ENCODE results near the gene PHLPP1.

PHLPP1 gene

GRCh38 chr18:62875323-62875722 lies 160.0 kb downstream of the PHLPP1 start:
- Histone ChIP-seq H3K9ac (ENCODE audit: low read length in 5 of 5) (no peak overlapping the region), H3K27me3 (ENCODE audit: control insufficient read depth in 5 of 5, insufficient read depth in 4 of 5, low read length in 5 of 5) (no peaks in the 10 kb centered on the region), H3K36me3 (ENCODE audit: control insufficient read depth in 5 of 5, insufficient read depth in 5 of 5, low read length in 5 of 5) (peaks cover 0 to 2% (median 0%) of the 10 kb centered on the region in 5 donors), H3K4me3 (ENCODE audit: low read depth in 1 of 5, low read length in 5 of 5) (no peak overlapping the region), H3K27ac (ENCODE audit: low read depth, low read length) (no peak overlapping the region), H3K9me3 (ENCODE audit: control insufficient read depth in 5 of 5, low read length in 5 of 5) (no peaks in the 10 kb centered on the region), H3K4me1 (ENCODE audit: control insufficient read depth in 5 of 5, insufficient read depth in 5 of 5, low read length in 5 of 5) (peaks cover 0 to 28% (median 15%) of the 10 kb centered on the region in 5 donors)

- no peak overlapping the region for H3K4me3 ChIP-seq (ENCODE audit: low read depth in 1 of 5, low read length in 5 of 5)
- H3K36me3 ChIP-seq (ENCODE audit: control insufficient read depth in 5 of 5, insufficient read depth in 5 of 5, low read length in 5 of 5) = peaks cover 0 to 2% (median 0%) of the 10 kb centered on the region in 5 donors
- no peak overlapping the region for H3K9ac ChIP-seq (ENCODE audit: low read length in 5 of 5)
- peaks cover 0 to 23% (median 15%) of the 10 kb centered on the region in 5 donors for H3K4me1 ChIP-seq (ENCODE audit: control insufficient read depth in 5 of 5, insufficient read depth in 5 of 5, low read length in 5 of 5)
- H3K27me3 ChIP-seq (ENCODE audit: control insufficient read depth in 5 of 5, insufficient read depth in 4 of 5, low read length in 5 of 5) = no peaks in the 10 kb centered on the region
- no peak overlapping the region for H3K27ac ChIP-seq (ENCODE audit: low read depth, low read length)
- H3K9me3 ChIP-seq (ENCODE audit: control insufficient read depth in 5 of 5, low read length in 5 of 5) = no peaks in the 10 kb centered on the region
Observed at GRCh38 chr18:62876111-62876510, 160.8 kb downstream of the PHLPP1 start.

- Histone ChIP-seq H3K9ac (ENCODE audit: low read length in 5 of 5) (no peak overlapping the region), H3K4me1 (ENCODE audit: control insufficient read depth in 5 of 5, insufficient read depth in 5 of 5, low read length in 5 of 5) (peaks cover 4 to 27% (median 21%) of the 10 kb centered on the region in 5 donors), H3K27ac (ENCODE audit: low read depth, low read length) (no peak overlapping the region), H3K4me3 (ENCODE audit: low read depth in 1 of 5, low read length in 5 of 5) (no peak overlapping the region), H3K36me3 (ENCODE audit: control insufficient read depth in 5 of 5, insufficient read depth in 5 of 5, low read length in 5 of 5) (peaks cover 0 to 2% (median 0%) of the 10 kb centered on the region in 5 donors), H3K9me3 (ENCODE audit: control insufficient read depth in 5 of 5, low read length in 5 of 5) (no peaks in the 10 kb centered on the region), H3K27me3 (ENCODE audit: control insufficient read depth in 5 of 5, insufficient read depth in 4 of 5, low read length in 5 of 5) (no peaks in the 10 kb centered on the region)
Observed at GRCh38 chr18:62876828-62877227, 161.5 kb downstream of the PHLPP1 start.

GRCh38 chr18:62877411-62878221 lies 162.3 kb downstream of the PHLPP1 start:
- H3K9me3 ChIP-seq (ENCODE audit: control insufficient read depth in 5 of 5, low read length in 5 of 5) = no peaks in the 10 kb centered on the region
- H3K27me3 ChIP-seq (ENCODE audit: control insufficient read depth in 5 of 5, insufficient read depth in 4 of 5, low read length in 5 of 5) = no peaks in the 10 kb centered on the region
- peak overlapping the region in 1 of 5 donors; percentile 11 for H3K4me3 ChIP-seq (ENCODE audit: low read depth in 1 of 5, low read length in 5 of 5)
- H3K36me3 ChIP-seq (ENCODE audit: control insufficient read depth in 5 of 5, insufficient read depth in 5 of 5, low read length in 5 of 5) = peaks cover 0 to 2% (median 0%) of the 10 kb centered on the region in 5 donors
- H3K27ac ChIP-seq (ENCODE audit: low read depth, low read length) = peak overlapping the region; percentile 44
- H3K4me1 ChIP-seq (ENCODE audit: control insufficient read depth in 5 of 5, insufficient read depth in 5 of 5, low read length in 5 of 5) = peaks cover 6 to 30% (median 23%) of the 10 kb centered on the region in 5 donors
- H3K9ac ChIP-seq (ENCODE audit: low read length in 5 of 5) = no peak overlapping the region

GRCh38 chr18:62878305-62878704 lies 163.0 kb downstream of the PHLPP1 start:
- Histone ChIP-seq H3K9ac (ENCODE audit: low read length in 5 of 5) (no peak overlapping the region), H3K4me3 (ENCODE audit: low read depth in 1 of 5, low read length in 5 of 5) (peak overlapping the region in 1 of 5 donors; percentile 11), H3K27ac (ENCODE audit: low read depth, low read length) (peak overlapping the region; percentile 52)

GRCh38 chr18:62880034-62880433 lies 164.7 kb downstream of the PHLPP1 start:
- H3K9me3 ChIP-seq (ENCODE audit: control insufficient read depth in 5 of 5, low read length in 5 of 5) = no peaks in the 10 kb centered on the region
- H3K27ac ChIP-seq (ENCODE audit: low read depth, low read length) = no peak overlapping the region
- H3K4me1 ChIP-seq (ENCODE audit: control insufficient read depth in 5 of 5, insufficient read depth in 5 of 5, low read length in 5 of 5) = peaks cover 6 to 30% (median 23%) of the 10 kb centered on the region in 5 donors
- no peaks in the 10 kb centered on the region for H3K27me3 ChIP-seq (ENCODE audit: control insufficient read depth in 5 of 5, insufficient read depth in 4 of 5, low read length in 5 of 5)
- H3K36me3 ChIP-seq (ENCODE audit: control insufficient read depth in 5 of 5, insufficient read depth in 5 of 5, low read length in 5 of 5) = no peaks in the 10 kb centered on the region
- no peak overlapping the region for H3K9ac ChIP-seq (ENCODE audit: low read length in 5 of 5)
- no peak overlapping the region for H3K4me3 ChIP-seq (ENCODE audit: low read depth in 1 of 5, low read length in 5 of 5)

More at GRCh38 chr18:62878305-62878704, 163.0 kb downstream of the PHLPP1 start:
- no peaks in the 10 kb centered on the region for H3K27me3 ChIP-seq (ENCODE audit: control insufficient read depth in 5 of 5, insufficient read depth in 4 of 5, low read length in 5 of 5)
- H3K9me3 ChIP-seq (ENCODE audit: control insufficient read depth in 5 of 5, low read length in 5 of 5) = no peaks in the 10 kb centered on the region
- peaks cover 6 to 30% (median 23%) of the 10 kb centered on the region in 5 donors for H3K4me1 ChIP-seq (ENCODE audit: control insufficient read depth in 5 of 5, insufficient read depth in 5 of 5, low read length in 5 of 5)
- H3K36me3 ChIP-seq (ENCODE audit: control insufficient read depth in 5 of 5, insufficient read depth in 5 of 5, low read length in 5 of 5) = peaks cover 0 to 2% (median 0%) of the 10 kb centered on the region in 5 donors

- Histone ChIP-seq H3K9ac (ENCODE audit: low read length in 5 of 5) (no peak overlapping the region), H3K27me3 (ENCODE audit: control insufficient read depth in 5 of 5, insufficient read depth in 4 of 5, low read length in 5 of 5) (no peaks in the 10 kb centered on the region), H3K36me3 (ENCODE audit: control insufficient read depth in 5 of 5, insufficient read depth in 5 of 5, low read length in 5 of 5) (no peaks in the 10 kb centered on the region), H3K9me3 (ENCODE audit: control insufficient read depth in 5 of 5, low read length in 5 of 5) (no peaks in the 10 kb centered on the region), H3K27ac (ENCODE audit: low read depth, low read length) (no peak overlapping the region), H3K4me3 (ENCODE audit: low read depth in 1 of 5, low read length in 5 of 5) (no peak overlapping the region), H3K4me1 (ENCODE audit: control insufficient read depth in 5 of 5, insufficient read depth in 5 of 5, low read length in 5 of 5) (peaks cover 6 to 30% (median 24%) of the 10 kb centered on the region in 5 donors)
Observed at GRCh38 chr18:62880673-62881364, 165.5 kb downstream of the PHLPP1 start.

GRCh38 chr18:62881509-62882016 lies 166.2 kb downstream of the PHLPP1 start:
- Histone ChIP-seq H3K4me3 (ENCODE audit: low read depth in 1 of 5, low read length in 5 of 5) (peak overlapping the region in 2 of 5 donors; percentile 33), H3K36me3 (ENCODE audit: control insufficient read depth in 5 of 5, insufficient read depth in 5 of 5, low read length in 5 of 5) (no peaks in the 10 kb centered on the region), H3K4me1 (ENCODE audit: control insufficient read depth in 5 of 5, insufficient read depth in 5 of 5, low read length in 5 of 5) (peaks cover 6 to 30% (median 24%) of the 10 kb centered on the region in 5 donors), H3K27ac (ENCODE audit: low read depth, low read length) (no peak overlapping the region), H3K27me3 (ENCODE audit: control insufficient read depth in 5 of 5, insufficient read depth in 4 of 5, low read length in 5 of 5) (no peaks in the 10 kb centered on the region), H3K9ac (ENCODE audit: low read length in 5 of 5) (peak overlapping the region in 1 of 5 donors; percentile 28), H3K9me3 (ENCODE audit: control insufficient read depth in 5 of 5, low read length in 5 of 5) (no peaks in the 10 kb centered on the region)

GRCh38 chr18:62883937-62884735 lies 168.8 kb downstream of the PHLPP1 start:
- Histone ChIP-seq H3K27ac (ENCODE audit: low read depth, low read length) (no peak overlapping the region), H3K9ac (ENCODE audit: low read length in 5 of 5) (no peak overlapping the region), H3K9me3 (ENCODE audit: control insufficient read depth in 5 of 5, low read length in 5 of 5) (no peaks in the 10 kb centered on the region), H3K4me1 (ENCODE audit: control insufficient read depth in 5 of 5, insufficient read depth in 5 of 5, low read length in 5 of 5) (peaks cover 6 to 10% (median 8%) of the 10 kb centered on the region in 5 donors), H3K4me3 (ENCODE audit: low read depth in 1 of 5, low read length in 5 of 5) (no peak overlapping the region), H3K27me3 (ENCODE audit: control insufficient read depth in 5 of 5, insufficient read depth in 4 of 5, low read length in 5 of 5) (no peaks in the 10 kb centered on the region), H3K36me3 (ENCODE audit: control insufficient read depth in 5 of 5, insufficient read depth in 5 of 5, low read length in 5 of 5) (no peaks in the 10 kb centered on the region)

Data from subcutaneous abdominal adipose tissue (tissue), 5 donors.